ENCODE measurements around the gene MRPL2.
A peak's percentile ranks its signal among the peaks of the same experiment; 100 is the strongest.

The MRPL2 gene

DNA sequence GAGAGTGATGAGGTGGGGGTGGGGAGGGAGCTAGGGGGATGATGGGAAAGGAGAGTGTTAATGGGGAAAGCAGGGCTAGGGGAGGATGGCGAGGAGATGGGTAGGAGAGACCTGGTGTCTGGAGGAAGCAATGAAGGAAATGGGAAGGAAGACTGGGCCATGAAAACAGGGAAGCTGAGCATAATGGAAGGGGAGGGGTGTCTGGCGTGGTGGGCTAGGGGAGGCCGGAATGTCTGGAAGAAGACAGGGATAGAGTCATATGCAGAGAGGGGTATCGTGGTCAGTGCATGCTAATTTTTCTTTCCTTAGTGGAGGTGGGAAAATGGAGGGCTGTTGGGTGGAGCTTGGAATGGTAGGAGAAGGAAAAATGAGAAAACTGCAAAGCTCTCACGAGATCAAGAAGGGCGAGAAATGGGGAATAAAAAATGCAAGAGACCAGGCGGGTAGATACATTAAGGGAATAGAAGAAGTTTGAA is 44.8 kb downstream of the MRPL2 start:
- ChIA-PET POLR2A (interaction anchor here (0.6 to 1.0 kb wide), 4 partner anchors 10 to 138 kb away, joined by 3 to 7 read pairs (median 3); partner anchors contain the start of genes CNPY3 and CUL7), CTCF (interaction anchor here (0.6 to 3.5 kb wide), 7 partner anchors 11 to 133 kb away, joined by 3 to 10 read pairs (median 3); partner anchors contain the start of genes CUL7 and PPP2R5D)
- no peaks in the 10 kb centered on the region for H3K9me3 ChIP-seq (ENCODE audit: control extremely low read depth in 1 of 5, control insufficient read depth in 4 of 5, insufficient read depth in 2 of 5, low read depth in 1 of 5, low read length in 4 of 5)
- H3K4me1 ChIP-seq (ENCODE audit: control extremely low read depth in 1 of 4, control insufficient read depth in 4 of 4, insufficient read depth in 4 of 4, low read length in 3 of 4) = peaks cover 11 to 40% (median 31%) of the 10 kb centered on the region in 4 experiments
- no peaks in the 10 kb centered on the region for H3K27me3 ChIP-seq (replicated peaks in 2 of 5; ENCODE audit: control insufficient read depth in 4 of 5, insufficient read depth in 5 of 5, low read length in 4 of 5)
- peaks cover 0 to 56% (median 42%) of the 10 kb centered on the region in 4 experiments for H3K36me3 ChIP-seq (ENCODE audit: control insufficient read depth in 4 of 4, insufficient read depth in 4 of 4, low read length in 3 of 4)
- WGBS (ENCODE audit: insufficient coverage) = 0% methylated on average over 7 of the region's 7 CpGs
- H3K27ac ChIP-seq (ENCODE audit: insufficient read depth in 1 of 2, low read depth in 1 of 2, low read length in 2 of 2, poor library complexity in 1 of 2, severe bottlenecking in 2 of 2) = peak overlapping the region; percentile 46 to 87
- DNase-seq = no peak
- peak overlapping the region; percentile 74 to 96 (median 90) for H3K4me3 ChIP-seq (ENCODE audit: control insufficient read depth in 1 of 7, extremely low read depth in 1 of 7, insufficient read depth in 4 of 7, low read depth in 2 of 7, low read length in 6 of 7)

DNA sequence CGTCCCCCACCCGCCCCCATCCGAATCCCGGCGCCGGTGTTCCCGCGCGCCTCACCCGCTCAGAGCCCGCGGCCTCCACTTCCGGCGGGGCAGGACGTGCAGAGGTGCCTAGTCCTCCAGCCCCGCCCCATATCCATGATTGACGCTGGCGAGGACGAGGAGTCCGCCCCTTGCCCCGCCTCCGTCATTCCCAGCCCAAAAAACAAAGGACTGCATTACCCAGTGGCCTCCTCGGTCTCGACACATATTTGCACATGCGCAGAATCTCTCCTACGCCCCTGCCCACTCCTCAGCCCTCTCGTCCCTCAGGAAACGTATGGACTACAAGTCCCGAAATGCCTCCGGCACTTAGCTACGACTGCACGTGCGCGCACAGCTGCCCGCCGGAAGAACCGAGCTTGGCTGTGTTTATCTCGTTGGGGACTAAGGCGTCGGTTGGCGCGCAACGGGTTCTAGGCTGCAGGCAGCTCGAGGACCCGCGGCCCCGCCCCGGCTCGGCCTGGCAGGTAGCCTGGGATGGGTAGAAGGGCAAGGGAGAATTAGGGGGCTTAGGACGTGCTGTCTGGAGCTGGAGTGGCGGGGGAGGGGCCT is 45.3 kb downstream of the MRPL2 start, which contains the start of the genes KLHDC3 and MEA1:
Gene KLHDC3, plus strand, starts transcription at position 407 of the 591 bp plus-strand sequence. CDS start 2,944 bp downstream, outside the sequence.
Gene MEA1, minus strand, starts transcription at position 104 of the 591 bp plus-strand sequence. CDS start 133 bp downstream, outside the sequence.
- ChIA-PET CTCF (interaction anchor here (0.7 to 3.5 kb wide), 5 partner anchors 11 to 49 kb away, joined by 3 to 10 read pairs (median 4); partner anchors contain the start of genes CUL7 and PPP2R5D), POLR2A (interaction anchor here (0.6 to 1.1 kb wide), 5 partner anchors 10 to 138 kb away, joined by 3 to 7 read pairs (median 3); partner anchors contain the start of genes CNPY3 and CUL7)
- 0% methylated on average over 45 of the region's 51 CpGs for WGBS (ENCODE audit: insufficient coverage)
- peak within 1 kb of the TSS; percentile 52 to 87 for H3K27ac ChIP-seq (ENCODE audit: insufficient read depth in 1 of 2, low read depth in 1 of 2, low read length in 2 of 2, poor library complexity in 1 of 2, severe bottlenecking in 2 of 2)
- peak within 1 kb of the TSS; percentile 74 to 96 (median 90) for H3K4me3 ChIP-seq (ENCODE audit: control insufficient read depth in 1 of 7, extremely low read depth in 1 of 7, insufficient read depth in 4 of 7, low read depth in 2 of 7, low read length in 6 of 7)
- peaks cover 4 to 56% (median 41%) of the 10 kb centered on the region in 4 experiments for H3K36me3 ChIP-seq (ENCODE audit: control insufficient read depth in 4 of 4, insufficient read depth in 4 of 4, low read length in 3 of 4)
- no peaks in the 10 kb centered on the region for H3K27me3 ChIP-seq (replicated peaks in 2 of 5; ENCODE audit: control insufficient read depth in 4 of 5, insufficient read depth in 5 of 5, low read length in 4 of 5)
- DNase-seq = peak; percentile 100
- H3K4me1 ChIP-seq (ENCODE audit: control extremely low read depth in 1 of 4, control insufficient read depth in 4 of 4, insufficient read depth in 4 of 4, low read length in 3 of 4) = peaks cover 11 to 40% (median 31%) of the 10 kb centered on the region in 4 experiments
- H3K9me3 ChIP-seq (ENCODE audit: control extremely low read depth in 1 of 5, control insufficient read depth in 4 of 5, insufficient read depth in 2 of 5, low read depth in 1 of 5, low read length in 4 of 5) = no peaks in the 10 kb centered on the region

GRCh38 chr6:43013097-43013842 is 46.0 kb downstream of the MRPL2 start:
- H3K36me3 ChIP-seq (ENCODE audit: control insufficient read depth in 4 of 4, insufficient read depth in 4 of 4, low read length in 3 of 4) = peaks cover 10 to 56% (median 41%) of the 10 kb centered on the region in 4 experiments
- H3K4me3 ChIP-seq (ENCODE audit: control insufficient read depth in 1 of 7, extremely low read depth in 1 of 7, insufficient read depth in 4 of 7, low read depth in 2 of 7, low read length in 6 of 7) = peak overlapping the region; percentile 38 to 96 (median 90)
- DNase-seq = peak; percentile 81 to 92 (median 88)
- 2% methylated on average over 19 of the region's 25 CpGs for WGBS (ENCODE audit: insufficient coverage)
- POLR2A ChIA-PET = interaction anchor here (0.6 to 1.1 kb wide), 5 partner anchors 18 to 162 kb away, joined by 3 to 7 read pairs (median 3); partner anchors contain the start of genes CNPY3 and CUL7
- no peaks in the 10 kb centered on the region for H3K27me3 ChIP-seq (replicated peaks in 2 of 5; ENCODE audit: control insufficient read depth in 4 of 5, insufficient read depth in 5 of 5, low read length in 4 of 5)
- CTCF ChIA-PET = interaction anchor here (0.7 to 3.5 kb wide), 6 partner anchors 12 to 131 kb away, joined by 3 to 10 read pairs (median 4); no protein-coding TSS in a partner anchor
- peaks cover 11 to 40% (median 31%) of the 10 kb centered on the region in 4 experiments for H3K4me1 ChIP-seq (ENCODE audit: control extremely low read depth in 1 of 4, control insufficient read depth in 4 of 4, insufficient read depth in 4 of 4, low read length in 3 of 4)
- peak overlapping the region; percentile 52 to 87 for H3K27ac ChIP-seq (ENCODE audit: insufficient read depth in 1 of 2, low read depth in 1 of 2, low read length in 2 of 2, poor library complexity in 1 of 2, severe bottlenecking in 2 of 2)
- H3K9me3 ChIP-seq (ENCODE audit: control extremely low read depth in 1 of 5, control insufficient read depth in 4 of 5, insufficient read depth in 2 of 5, low read depth in 1 of 5, low read length in 4 of 5) = no peaks in the 10 kb centered on the region

GRCh38 chr6:43012364-43012763 is 46.9 kb downstream of the MRPL2 start:
- WGBS (ENCODE audit: insufficient coverage) = 96% methylated on average over 6 of the region's 6 CpGs
- H3K9me3 ChIP-seq (ENCODE audit: control extremely low read depth in 1 of 5, control insufficient read depth in 4 of 5, insufficient read depth in 2 of 5, low read depth in 1 of 5, low read length in 4 of 5) = no peaks in the 10 kb centered on the region
- H3K27me3 ChIP-seq (replicated peaks in 2 of 5; ENCODE audit: control insufficient read depth in 4 of 5, insufficient read depth in 5 of 5, low read length in 4 of 5) = no peaks in the 10 kb centered on the region
- peaks cover 10 to 55% (median 41%) of the 10 kb centered on the region in 4 experiments for H3K36me3 ChIP-seq (ENCODE audit: control insufficient read depth in 4 of 4, insufficient read depth in 4 of 4, low read length in 3 of 4)
- DNase-seq = no peak
- CTCF ChIA-PET = interaction anchor here (0.7 to 2.5 kb wide), 4 partner anchors 21 to 131 kb away, joined by 3 to 10 read pairs (median 4); no protein-coding TSS in a partner anchor
- H3K27ac ChIP-seq (ENCODE audit: insufficient read depth in 1 of 2, low read depth in 1 of 2, low read length in 2 of 2, poor library complexity in 1 of 2, severe bottlenecking in 2 of 2) = peak overlapping the region; percentile 52 to 87
- peaks cover 11 to 40% (median 31%) of the 10 kb centered on the region in 4 experiments for H3K4me1 ChIP-seq (ENCODE audit: control extremely low read depth in 1 of 4, control insufficient read depth in 4 of 4, insufficient read depth in 4 of 4, low read length in 3 of 4)
- H3K4me3 ChIP-seq (ENCODE audit: control insufficient read depth in 1 of 7, extremely low read depth in 1 of 7, insufficient read depth in 4 of 7, low read depth in 2 of 7, low read length in 6 of 7) = peak overlapping the region in 4 of 7 experiments; percentile 10 to 96 (median 90)
- POLR2A ChIA-PET = interaction anchor here (1.0 kb wide), 1 partner anchor 163 kb away, joined by 3 read pairs; no protein-coding TSS in a partner anchor

DNA sequence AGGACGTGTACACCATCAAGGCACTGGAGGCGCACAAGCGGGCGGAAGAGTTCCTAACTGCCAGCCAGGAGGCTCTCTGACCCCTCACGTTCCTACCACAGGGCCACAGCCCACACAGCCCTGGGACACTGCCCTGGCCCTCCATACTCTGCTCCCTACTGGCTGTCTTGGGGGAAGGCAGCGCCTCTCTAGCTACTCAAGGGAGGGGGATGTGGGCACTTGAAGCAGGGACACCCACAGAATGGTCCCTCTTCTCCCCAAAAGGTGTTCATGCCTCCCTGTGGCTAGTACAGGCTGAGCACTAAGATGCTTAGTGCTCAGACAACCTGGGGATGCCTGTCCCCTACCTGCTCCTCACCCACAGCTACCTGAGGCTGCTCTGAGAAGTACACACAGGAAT is 48.0 kb downstream of the MRPL2 start:
- peaks cover 13 to 59% (median 48%) of the 10 kb centered on the region in 4 experiments for H3K36me3 ChIP-seq (ENCODE audit: control insufficient read depth in 4 of 4, insufficient read depth in 4 of 4, low read length in 3 of 4)
- H3K4me1 ChIP-seq (ENCODE audit: control extremely low read depth in 1 of 4, control insufficient read depth in 4 of 4, insufficient read depth in 4 of 4, low read length in 3 of 4) = peaks cover 11 to 36% (median 27%) of the 10 kb centered on the region in 4 experiments
- no peaks in the 10 kb centered on the region for H3K27me3 ChIP-seq (replicated peaks in 2 of 5; ENCODE audit: control insufficient read depth in 4 of 5, insufficient read depth in 5 of 5, low read length in 4 of 5)
- ChIA-PET CTCF (interaction anchor here (0.8 to 3.6 kb wide), 10 partner anchors 9 to 137 kb away, joined by 3 to 41 read pairs (median 4); no protein-coding TSS in a partner anchor), POLR2A (no interaction called here)
- no peak overlapping the region for H3K4me3 ChIP-seq (ENCODE audit: control insufficient read depth in 1 of 7, extremely low read depth in 1 of 7, insufficient read depth in 4 of 7, low read depth in 2 of 7, low read length in 6 of 7)
- peak overlapping the region in 1 of 2 experiments; percentile 14 for H3K27ac ChIP-seq (ENCODE audit: insufficient read depth in 1 of 2, low read depth in 1 of 2, low read length in 2 of 2, poor library complexity in 1 of 2, severe bottlenecking in 2 of 2)
- H3K9me3 ChIP-seq (ENCODE audit: control extremely low read depth in 1 of 5, control insufficient read depth in 4 of 5, insufficient read depth in 2 of 5, low read depth in 1 of 5, low read length in 4 of 5) = no peaks in the 10 kb centered on the region
- DNase-seq = no peak
- 100% methylated on average over 2 of the region's 6 CpGs for WGBS (ENCODE audit: insufficient coverage)

DNA sequence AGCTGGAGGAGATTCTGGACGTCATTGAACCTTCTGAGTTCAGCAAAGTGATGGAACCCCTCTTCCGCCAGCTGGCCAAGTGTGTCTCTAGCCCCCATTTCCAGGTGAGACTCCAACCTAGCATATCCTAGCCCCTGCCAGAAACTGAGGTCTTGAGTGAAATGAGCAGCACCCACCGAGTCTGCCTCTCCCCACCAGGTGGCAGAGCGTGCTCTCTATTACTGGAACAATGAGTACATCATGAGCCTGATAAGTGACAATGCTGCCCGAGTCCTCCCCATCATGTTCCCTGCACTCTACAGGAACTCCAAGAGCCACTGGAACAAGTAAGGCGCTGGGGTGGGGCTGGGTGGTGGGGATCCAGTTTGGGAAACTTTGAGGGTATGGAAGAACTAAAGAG is 50.1 kb downstream of the MRPL2 start:
- Histone ChIP-seq H3K9me3 (ENCODE audit: control extremely low read depth in 1 of 5, control insufficient read depth in 4 of 5, insufficient read depth in 2 of 5, low read depth in 1 of 5, low read length in 4 of 5) (no peaks in the 10 kb centered on the region), H3K27ac (ENCODE audit: insufficient read depth in 1 of 2, low read depth in 1 of 2, low read length in 2 of 2, poor library complexity in 1 of 2, severe bottlenecking in 2 of 2) (no peak overlapping the region), H3K4me1 (ENCODE audit: control extremely low read depth in 1 of 4, control insufficient read depth in 4 of 4, insufficient read depth in 4 of 4, low read length in 3 of 4) (peaks cover 6 to 18% (median 13%) of the 10 kb centered on the region in 4 experiments), H3K27me3 (replicated peaks in 2 of 5; ENCODE audit: control insufficient read depth in 4 of 5, insufficient read depth in 5 of 5, low read length in 4 of 5) (no peaks in the 10 kb centered on the region), H3K36me3 (ENCODE audit: control insufficient read depth in 4 of 4, insufficient read depth in 4 of 4, low read length in 3 of 4) (peaks cover 13 to 65% (median 51%) of the 10 kb centered on the region in 4 experiments), H3K4me3 (ENCODE audit: control insufficient read depth in 1 of 7, extremely low read depth in 1 of 7, insufficient read depth in 4 of 7, low read depth in 2 of 7, low read length in 6 of 7) (no peak overlapping the region)
- peak; percentile 45 to 65 (median 60) for DNase-seq
- ChIA-PET POLR2A (no interaction called here), CTCF (interaction anchor here (0.8 to 3.6 kb wide), 6 partner anchors 11 to 135 kb away, joined by 3 to 41 read pairs (median 5); partner anchors contain the start of gene PPP2R5D)
- 83% methylated on average over 5 of the region's 6 CpGs for WGBS (ENCODE audit: insufficient coverage)

All from common myeloid progenitor, CD34-positive (primary cell).